NCI-H345 treated with DMSO at 0.1 percent for 48 hours (cell line): ENCODE results near the gene MNAT1.
"Not testable (repeated sequence)": the region's sequence is repeated elsewhere in the genome, so short reads cannot be mapped to it uniquely, and the experiment has no call there.

Experiments
- DNase-seq: peaks from one replicate; lab custom pipeline; 2025; ENCODE audit not compliant: unreplicated experiment; lab: John Stamatoyannopoulos, UW

The MNAT1 gene

GRCh38 chr14:60878121-60878520 is 143.6 kb downstream of the MNAT1 start:
- DNase-seq, result no peak

- no peak for DNase-seq
Observed at GRCh38 chr14:60878536-60878935, 144.0 kb downstream of the MNAT1 start.

GRCh38 chr14:60882219-60882618 is 147.7 kb downstream of the MNAT1 start:
- no peak for DNase-seq

GRCh38 chr14:60884134-60884533 is 149.6 kb downstream of the MNAT1 start:
- no peak for DNase-seq

- DNase-seq, result not testable (repeated sequence)
Observed at GRCh38 chr14:60890636-60891035, 156.1 kb downstream of the MNAT1 start.

GRCh38 chr14:60893911-60894310 is 159.3 kb downstream of the MNAT1 start:
- DNase-seq, result no peak

- DNase-seq, result no peak
Observed at GRCh38 chr14:60904381-60904780, 169.8 kb downstream of the MNAT1 start.

GRCh38 chr14:60905923-60906322 is 171.4 kb downstream of the MNAT1 start:
- DNase-seq, result no peak

- no peak for DNase-seq
Observed at GRCh38 chr14:60915781-60916180, 181.2 kb downstream of the MNAT1 start.

GRCh38 chr14:60922050-60922449 is 187.5 kb downstream of the MNAT1 start:
- DNase-seq, result no peak

GRCh38 chr14:60925286-60925685 is 190.7 kb downstream of the MNAT1 start:
- DNase-seq, result no peak

- DNase-seq, result no peak
Observed at GRCh38 chr14:60926002-60926401, 191.4 kb downstream of the MNAT1 start.

GRCh38 chr14:60931218-60931617 is 196.7 kb downstream of the MNAT1 start:
- no peak for DNase-seq

- no peak for DNase-seq
Observed at GRCh38 chr14:60933920-60934655, 199.5 kb downstream of the MNAT1 start.

GRCh38 chr14:60935319-60935718 is 200.8 kb downstream of the MNAT1 start:
- no peak for DNase-seq

GRCh38 chr14:60943637-60944032 is 209.1 kb downstream of the MNAT1 start:
- DNase-seq, result no peak

- no peak for DNase-seq
Observed at GRCh38 chr14:60944204-60944603, 209.6 kb downstream of the MNAT1 start.

GRCh38 chr14:60945984-60946383 is 211.4 kb downstream of the MNAT1 start:
- no peak for DNase-seq

GRCh38 chr14:60946773-60947172 is 212.2 kb downstream of the MNAT1 start:
- no peak for DNase-seq

- no peak for DNase-seq
Observed at GRCh38 chr14:60951776-60952435, 217.3 kb downstream of the MNAT1 start.

GRCh38 chr14:60956202-60956601 is 221.6 kb downstream of the MNAT1 start:
- no peak for DNase-seq

GRCh38 chr14:60956632-60957031 is 222.1 kb downstream of the MNAT1 start:
- no peak for DNase-seq

- no peak for DNase-seq
Observed at GRCh38 chr14:60958146-60958545, 223.6 kb downstream of the MNAT1 start.
